Measurements from ENCODE around the gene SPIRE1.

The SPIRE1 gene

GRCh38 chr18:12409469-12409868, 248.4 kb downstream of the SPIRE1 start:
- DNase-seq: no peak

DNA sequence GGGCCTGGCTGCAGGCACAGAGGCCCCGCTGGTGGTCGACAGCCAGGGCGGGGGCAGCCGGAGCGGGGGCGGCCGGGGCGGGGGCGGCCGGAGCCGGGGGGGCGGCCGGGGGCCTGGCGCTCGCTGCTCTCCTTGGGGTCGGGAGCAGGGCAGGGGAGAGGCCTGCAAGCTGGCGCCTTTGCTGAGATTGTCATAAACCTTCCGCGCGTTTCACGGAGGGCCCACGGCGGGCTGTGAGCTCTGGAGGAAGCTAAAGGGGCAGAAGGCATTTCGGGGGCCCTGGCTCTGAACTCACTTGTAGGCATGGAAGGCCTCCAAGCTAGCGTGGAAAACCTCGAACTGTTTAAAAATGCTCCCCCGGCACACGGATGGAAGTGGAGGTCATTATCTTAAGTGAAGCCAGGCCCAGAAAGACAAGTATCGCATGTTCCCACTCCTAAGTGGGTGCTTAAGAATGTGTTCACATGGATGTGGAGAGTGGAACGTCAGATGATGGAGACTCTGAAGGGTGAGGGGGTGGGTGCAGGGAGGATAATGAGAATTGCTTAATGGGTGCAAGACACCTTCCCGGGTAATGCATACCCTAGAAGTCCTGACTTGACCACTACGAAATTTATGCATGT, 249.5 kb downstream of the SPIRE1 start:
- peak; percentile 18 for DNase-seq

GRCh38 chr18:12406371-12407111, 251.4 kb downstream of the SPIRE1 start:
- DNase-seq: no peak

DNA sequence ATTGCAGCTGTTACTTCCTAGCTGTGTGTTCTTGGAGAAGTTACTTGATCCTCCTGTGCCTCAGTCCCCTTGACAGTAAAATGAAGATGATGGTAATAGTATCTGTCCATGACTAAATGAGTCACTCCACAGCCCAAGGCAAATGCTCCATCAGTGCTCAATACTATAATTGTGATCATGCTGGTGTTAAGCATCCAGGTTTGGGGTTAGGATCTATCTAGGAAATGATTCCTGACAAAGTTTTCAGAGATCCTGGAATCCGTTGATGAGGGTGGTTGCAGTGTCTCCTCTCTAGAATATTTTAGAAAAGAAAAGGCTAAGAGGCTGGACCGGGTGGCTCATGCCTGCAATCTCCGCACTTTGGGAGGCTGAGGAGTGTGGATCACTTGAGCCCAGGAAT, 252.8 kb downstream of the SPIRE1 start:
- no peak for DNase-seq

DNA sequence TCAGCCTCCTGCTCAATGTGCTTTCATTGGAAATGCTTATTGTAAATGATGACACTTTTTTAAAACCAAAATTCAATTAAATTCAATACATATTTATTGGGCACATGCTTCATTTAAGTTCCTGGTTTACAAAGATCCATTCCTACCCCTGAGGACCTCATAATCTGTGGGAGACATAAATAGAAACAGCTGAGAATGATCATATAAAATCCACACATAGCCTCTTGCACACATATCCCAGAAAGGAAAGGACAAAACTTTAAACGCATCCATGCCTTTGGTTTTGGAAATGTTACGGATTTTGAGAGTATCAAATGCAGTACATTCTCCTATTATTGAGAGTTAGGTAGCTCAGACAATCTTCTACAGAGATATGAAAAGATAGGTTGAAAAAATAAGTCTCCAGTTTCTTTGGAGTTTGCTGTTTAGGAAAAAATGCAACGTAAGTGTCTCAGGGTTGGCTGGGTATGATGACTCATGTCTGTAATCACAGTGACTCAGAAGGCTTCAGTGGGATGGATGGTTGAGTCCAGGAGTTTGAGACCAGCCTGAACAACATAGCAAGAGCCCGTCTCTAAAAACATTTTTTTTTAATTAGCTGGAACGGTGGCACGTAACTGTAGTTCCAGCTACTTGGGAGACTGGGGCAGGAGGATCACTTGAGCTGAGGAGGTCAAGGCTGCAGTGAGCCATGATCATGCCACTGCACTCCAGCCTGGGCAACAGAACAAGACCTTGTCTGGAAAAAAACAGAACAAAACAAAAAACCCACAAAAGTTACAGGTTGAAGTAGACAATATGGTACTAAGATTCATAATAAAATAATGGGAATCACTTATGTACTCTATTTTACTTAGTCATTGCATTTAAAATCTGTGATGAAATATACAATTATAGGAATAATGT, 254.1 kb downstream of the SPIRE1 start:
- DNase-seq: no peak

DNA sequence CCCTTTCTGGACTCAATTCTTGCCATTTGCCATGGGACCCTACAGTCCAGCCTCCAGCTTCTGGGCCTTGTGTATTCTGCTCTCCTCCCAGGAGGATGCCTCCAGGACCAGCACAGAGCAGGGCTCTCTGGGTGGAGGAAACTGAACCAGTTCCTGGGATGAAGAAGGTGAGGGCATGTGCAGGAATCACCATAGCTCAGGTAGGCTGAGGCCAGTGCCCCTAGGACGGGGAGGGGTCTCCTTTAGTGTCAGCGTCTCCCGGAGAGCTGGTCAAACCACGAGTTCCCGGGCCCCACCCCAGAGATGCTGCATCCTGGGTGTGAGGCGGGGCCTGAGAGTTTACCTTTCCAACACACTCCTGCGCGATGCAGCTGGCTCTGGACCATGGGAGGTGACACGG, 256.0 kb downstream of the SPIRE1 start:
- DNase-seq: no peak

DNA sequence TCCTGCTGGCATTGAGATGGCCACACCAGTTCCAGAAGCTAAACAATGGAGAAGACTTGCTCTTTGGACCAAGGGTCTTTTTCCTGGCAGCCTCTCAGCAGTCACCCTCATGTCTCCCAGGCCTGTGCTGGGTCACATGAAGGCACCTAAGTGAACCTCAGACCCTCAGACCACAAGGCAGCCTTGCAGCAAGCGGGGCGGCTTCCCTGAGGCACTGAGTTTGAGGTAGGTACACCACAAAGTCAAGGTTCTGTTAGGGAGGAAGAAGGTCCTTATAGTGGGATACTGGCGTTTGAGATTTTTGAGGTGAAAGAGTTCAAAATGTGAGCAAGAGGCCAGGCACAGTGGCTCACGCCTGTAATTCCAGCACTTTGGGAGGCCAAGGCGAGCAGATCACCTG, 258.7 kb downstream of the SPIRE1 start:
- no peak for DNase-seq

DNA sequence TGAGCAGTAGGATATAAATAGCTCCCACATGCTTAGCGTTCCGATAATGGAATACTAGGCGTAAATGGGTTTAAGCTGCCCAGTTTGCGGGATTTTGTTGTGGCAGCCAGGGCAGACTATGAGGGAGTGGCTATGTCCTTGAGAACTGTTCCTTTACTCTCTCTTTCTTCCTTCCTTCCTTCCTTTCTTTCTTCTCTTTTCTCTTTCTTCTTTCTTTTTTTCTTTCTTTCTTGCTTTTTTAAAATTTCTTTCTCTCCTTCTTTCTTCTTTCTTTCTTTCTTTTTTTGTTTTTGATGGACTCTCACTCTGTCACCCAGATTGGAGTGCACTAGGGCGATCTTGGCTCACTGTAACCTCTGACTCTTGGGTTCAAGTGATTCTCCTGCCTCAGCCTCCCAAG, 259.3 kb downstream of the SPIRE1 start:
- no peak for DNase-seq

GRCh38 chr18:12397793-12398192, 260.1 kb downstream of the SPIRE1 start:
- DNase-seq: no peak

DNA sequence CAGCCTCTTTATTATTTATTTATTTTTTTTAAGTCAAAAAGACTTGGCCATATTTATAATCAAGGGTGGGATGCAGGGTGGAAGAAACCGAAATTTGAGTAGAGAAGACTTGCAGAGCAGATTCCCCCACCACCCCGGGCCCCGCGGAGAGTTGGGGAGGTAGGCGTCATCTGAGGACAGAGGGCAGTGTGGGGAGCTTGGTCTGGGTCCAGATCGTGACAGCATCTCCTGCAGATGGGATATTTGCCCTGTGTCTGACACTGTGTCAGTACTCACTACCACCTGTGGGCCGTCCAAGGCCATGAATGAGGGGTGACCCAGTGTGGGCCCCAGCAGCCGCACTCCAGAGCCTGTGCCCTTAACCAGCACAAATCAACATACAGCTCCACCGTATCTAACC, 260.7 kb downstream of the SPIRE1 start:
- no peak for DNase-seq
